ENCODE measurements around the gene CNFN.

The CNFN gene

GRCh38 chr19:42389899-42390298, at the start of gene CNFN:
Gene CNFN, minus strand, starts transcription at chr19:42390297. Its CDS starts 1,260 bp downstream, at chr19:42389037.
- no peak for TF ChIP-seq RARB (CRISPR knock-in tag; IDR thresholded peaks at IDR 0.05)
- TF ChIP-seq GLIS3 (CRISPR knock-in tag; IDR thresholded peaks at IDR 0.05) = no peak
- no peak for TF ChIP-seq CSRNP3 (CRISPR knock-in tag; IDR thresholded peaks at IDR 0.05)
- TF ChIP-seq ESRRG (CRISPR knock-in tag; IDR thresholded peaks at IDR 0.05) = no peak
- TF ChIP-seq POU6F1 (CRISPR knock-in tag; IDR thresholded peaks at IDR 0.05; ENCODE audit: borderline replicate concordance, low read depth) = no peak
- no peak for TF ChIP-seq ZC3H10 (CRISPR knock-in tag; IDR thresholded peaks at IDR 0.05)
- TF ChIP-seq ZNF565 (CRISPR knock-in tag; conservative IDR thresholded peaks at IDR 0.05; ENCODE audit: low read depth) = no peak
- no peak for TF ChIP-seq BACH2 (CRISPR knock-in tag; IDR thresholded peaks at IDR 0.05; ENCODE audit: borderline replicate concordance)
- no peak for TF ChIP-seq PPARA (CRISPR knock-in tag; IDR thresholded peaks at IDR 0.05; ENCODE audit: borderline replicate concordance)
- TF ChIP-seq TCF4 (CRISPR knock-in tag; IDR thresholded peaks at IDR 0.05; ENCODE audit: borderline replicate concordance) = no peak
- TF ChIP-seq ZFP3 (CRISPR knock-in tag; IDR thresholded peaks at IDR 0.05) = no peak
- no peak for ATAC-seq

GRCh38 chr19:42436006-42436405, 45.9 kb upstream of the CNFN start:
- ATAC-seq = no peak
- TF ChIP-seq PATZ1 (CRISPR knock-in tag; IDR thresholded peaks at IDR 0.05; ENCODE audit: borderline replicate concordance) (no peak), ISL1 (CRISPR knock-in tag; IDR thresholded peaks at IDR 0.05) (no peak), GLIS3 (CRISPR knock-in tag; IDR thresholded peaks at IDR 0.05) (no peak), BACH2 (CRISPR knock-in tag; IDR thresholded peaks at IDR 0.05; ENCODE audit: borderline replicate concordance) (no peak), OSR1 (CRISPR knock-in tag; IDR thresholded peaks at IDR 0.05) (no peak), TOX (CRISPR knock-in tag; IDR thresholded peaks at IDR 0.05; ENCODE audit: borderline replicate concordance) (no peak), ZNF70 (CRISPR knock-in tag; IDR thresholded peaks at IDR 0.05) (no peak), ZFP30 (CRISPR knock-in tag; IDR thresholded peaks at IDR 0.05) (no peak), TCF4 (CRISPR knock-in tag; IDR thresholded peaks at IDR 0.05; ENCODE audit: borderline replicate concordance) (no peak), SNAI2 (CRISPR knock-in tag; IDR thresholded peaks at IDR 0.05) (no peak), ESRRG (CRISPR knock-in tag; IDR thresholded peaks at IDR 0.05) (no peak), CREB5 (CRISPR knock-in tag; IDR thresholded peaks at IDR 0.05; ENCODE audit: low read depth) (no peak), ZNF565 (CRISPR knock-in tag; conservative IDR thresholded peaks at IDR 0.05; ENCODE audit: low read depth) (no peak), ZNF8 (CRISPR knock-in tag; IDR thresholded peaks at IDR 0.05) (no peak), TSHZ2 (CRISPR knock-in tag; IDR thresholded peaks at IDR 0.05) (no peak), PPARA (CRISPR knock-in tag; IDR thresholded peaks at IDR 0.05; ENCODE audit: borderline replicate concordance) (no peak), RARB (CRISPR knock-in tag; IDR thresholded peaks at IDR 0.05) (no peak), CSDC2 (CRISPR knock-in tag; IDR thresholded peaks at IDR 0.05) (no peak), ARNTL (CRISPR knock-in tag; IDR thresholded peaks at IDR 0.05; ENCODE audit: borderline replicate concordance, low read depth) (no peak)
